ENCODE measurements around the gene HAUS6.
"Not testable (repeated sequence)": the region's sequence is repeated elsewhere in the genome, so short reads cannot be mapped to it uniquely, and the experiment has no call there.

Gene HAUS6

GRCh38 chr9:19102631-19103345 lies at the start of gene HAUS6:
TSS of gene HAUS6 (minus strand) at chr9:19102904. CDS start at chr9:19102651, 253 bp downstream.
- peak; percentile 99 for DNase-seq (ENCODE audit: low read depth)
- Histone ChIP-seq H3K4me1 (ENCODE audit: control insufficient read depth, insufficient read depth, low read length) (peaks cover 10% of the 10 kb centered on the region), H3K9ac (ENCODE audit: low read length) (peak within 1 kb of the TSS; percentile 88), H3K36me3 (ENCODE audit: control insufficient read depth, insufficient read depth, low read length, severe bottlenecking) (no peaks in the 10 kb centered on the region), H3K27me3 (replicated peaks; ENCODE audit: control insufficient read depth, insufficient read depth, low read length) (no peaks in the 10 kb centered on the region), H3K9me3 (ENCODE audit: control insufficient read depth, low read length) (no peaks in the 10 kb centered on the region), H3K4me3 (ENCODE audit: low read length) (peak within 1 kb of the TSS; percentile 92)

- not testable (repeated sequence) for H3K27me3 ChIP-seq (replicated peaks; ENCODE audit: control insufficient read depth, insufficient read depth, low read length); H3K9me3 ChIP-seq (ENCODE audit: control insufficient read depth, low read length); H3K4me3 ChIP-seq (ENCODE audit: low read length); H3K36me3 ChIP-seq (ENCODE audit: control insufficient read depth, insufficient read depth, low read length, severe bottlenecking); DNase-seq (ENCODE audit: low read depth); H3K9ac ChIP-seq (ENCODE audit: low read length)
- H3K4me1 ChIP-seq (ENCODE audit: control insufficient read depth, insufficient read depth, low read length): peaks cover 59% of the 10 kb centered on the region
Observed at GRCh38 chr9:19152160-19152498, 49.4 kb upstream of the HAUS6 start.

GRCh38 chr9:19151425-19152159 lies 48.9 kb upstream of the HAUS6 start:
- Histone ChIP-seq H3K9ac (ENCODE audit: low read length) (no peak overlapping the region), H3K9me3 (ENCODE audit: control insufficient read depth, low read length) (no peaks in the 10 kb centered on the region), H3K27me3 (replicated peaks; ENCODE audit: control insufficient read depth, insufficient read depth, low read length) (no peaks in the 10 kb centered on the region), H3K36me3 (ENCODE audit: control insufficient read depth, insufficient read depth, low read length, severe bottlenecking) (no peaks in the 10 kb centered on the region), H3K4me3 (ENCODE audit: low read length) (no peak overlapping the region), H3K4me1 (ENCODE audit: control insufficient read depth, insufficient read depth, low read length) (peaks cover 62% of the 10 kb centered on the region)
- no peak for DNase-seq (ENCODE audit: low read depth)

- DNase-seq (ENCODE audit: low read depth): no peak
- Histone ChIP-seq H3K4me1 (ENCODE audit: control insufficient read depth, insufficient read depth, low read length) (peaks cover 51% of the 10 kb centered on the region), H3K36me3 (ENCODE audit: control insufficient read depth, insufficient read depth, low read length, severe bottlenecking) (no peaks in the 10 kb centered on the region), H3K9me3 (ENCODE audit: control insufficient read depth, low read length) (no peaks in the 10 kb centered on the region), H3K9ac (ENCODE audit: low read length) (peak overlapping the region; percentile 13), H3K4me3 (ENCODE audit: low read length) (no peak overlapping the region), H3K27me3 (replicated peaks; ENCODE audit: control insufficient read depth, insufficient read depth, low read length) (no peaks in the 10 kb centered on the region)
Observed at GRCh38 chr9:19149230-19149629, 46.5 kb upstream of the HAUS6 start.

GRCh38 chr9:19148187-19148586 lies 45.5 kb upstream of the HAUS6 start:
- Histone ChIP-seq H3K4me3 (ENCODE audit: low read length) (no peak overlapping the region), H3K9ac (ENCODE audit: low read length) (peak overlapping the region; percentile 30), H3K27me3 (replicated peaks; ENCODE audit: control insufficient read depth, insufficient read depth, low read length) (no peaks in the 10 kb centered on the region), H3K36me3 (ENCODE audit: control insufficient read depth, insufficient read depth, low read length, severe bottlenecking) (no peaks in the 10 kb centered on the region), H3K4me1 (ENCODE audit: control insufficient read depth, insufficient read depth, low read length) (peaks cover 42% of the 10 kb centered on the region), H3K9me3 (ENCODE audit: control insufficient read depth, low read length) (no peaks in the 10 kb centered on the region)
- DNase-seq (ENCODE audit: low read depth): peak; percentile 34

- peak overlapping the region; percentile 66 for H3K9ac ChIP-seq (ENCODE audit: low read length)
- no peaks in the 10 kb centered on the region for H3K27me3 ChIP-seq (replicated peaks; ENCODE audit: control insufficient read depth, insufficient read depth, low read length)
- H3K4me1 ChIP-seq (ENCODE audit: control insufficient read depth, insufficient read depth, low read length): peaks cover 50% of the 10 kb centered on the region
- no peak for DNase-seq (ENCODE audit: low read depth)
- no peaks in the 10 kb centered on the region for H3K9me3 ChIP-seq (ENCODE audit: control insufficient read depth, low read length)
- H3K36me3 ChIP-seq (ENCODE audit: control insufficient read depth, insufficient read depth, low read length, severe bottlenecking): no peaks in the 10 kb centered on the region
- H3K4me3 ChIP-seq (ENCODE audit: low read length): no peak overlapping the region
Observed at GRCh38 chr9:19146441-19147024, 43.8 kb upstream of the HAUS6 start.

- no peaks in the 10 kb centered on the region for H3K27me3 ChIP-seq (replicated peaks; ENCODE audit: control insufficient read depth, insufficient read depth, low read length)
- no peak overlapping the region for H3K4me3 ChIP-seq (ENCODE audit: low read length)
- DNase-seq (ENCODE audit: low read depth): no peak
- no peaks in the 10 kb centered on the region for H3K9me3 ChIP-seq (ENCODE audit: control insufficient read depth, low read length)
- no peaks in the 10 kb centered on the region for H3K36me3 ChIP-seq (ENCODE audit: control insufficient read depth, insufficient read depth, low read length, severe bottlenecking)
- peaks cover 48% of the 10 kb centered on the region for H3K4me1 ChIP-seq (ENCODE audit: control insufficient read depth, insufficient read depth, low read length)
- H3K9ac ChIP-seq (ENCODE audit: low read length): peak overlapping the region; percentile 16
Observed at GRCh38 chr9:19145881-19146280, 43.2 kb upstream of the HAUS6 start.

- no peaks in the 10 kb centered on the region for H3K36me3 ChIP-seq (ENCODE audit: control insufficient read depth, insufficient read depth, low read length, severe bottlenecking)
- H3K4me3 ChIP-seq (ENCODE audit: low read length): no peak overlapping the region
- DNase-seq (ENCODE audit: low read depth): no peak
- peaks cover 21% of the 10 kb centered on the region for H3K4me1 ChIP-seq (ENCODE audit: control insufficient read depth, insufficient read depth, low read length)
- H3K9ac ChIP-seq (ENCODE audit: low read length): no peak overlapping the region
- H3K9me3 ChIP-seq (ENCODE audit: control insufficient read depth, low read length): no peaks in the 10 kb centered on the region
- no peaks in the 10 kb centered on the region for H3K27me3 ChIP-seq (replicated peaks; ENCODE audit: control insufficient read depth, insufficient read depth, low read length)
Observed at GRCh38 chr9:19140259-19140658, 37.6 kb upstream of the HAUS6 start.

GRCh38 chr9:19138084-19138483 lies 35.4 kb upstream of the HAUS6 start:
- Histone ChIP-seq H3K9ac (ENCODE audit: low read length) (no peak overlapping the region), H3K4me3 (ENCODE audit: low read length) (no peak overlapping the region), H3K36me3 (ENCODE audit: control insufficient read depth, insufficient read depth, low read length, severe bottlenecking) (no peaks in the 10 kb centered on the region), H3K9me3 (ENCODE audit: control insufficient read depth, low read length) (no peaks in the 10 kb centered on the region), H3K27me3 (replicated peaks; ENCODE audit: control insufficient read depth, insufficient read depth, low read length) (no peaks in the 10 kb centered on the region), H3K4me1 (ENCODE audit: control insufficient read depth, insufficient read depth, low read length) (peaks cover 21% of the 10 kb centered on the region)
- no peak for DNase-seq (ENCODE audit: low read depth)

GRCh38 chr9:19137282-19137681 lies 34.6 kb upstream of the HAUS6 start:
- DNase-seq (ENCODE audit: low read depth): peak; percentile 43
- H3K4me3 ChIP-seq (ENCODE audit: low read length): peak overlapping the region; percentile 15
- no peaks in the 10 kb centered on the region for H3K27me3 ChIP-seq (replicated peaks; ENCODE audit: control insufficient read depth, insufficient read depth, low read length)
- no peaks in the 10 kb centered on the region for H3K9me3 ChIP-seq (ENCODE audit: control insufficient read depth, low read length)
- H3K4me1 ChIP-seq (ENCODE audit: control insufficient read depth, insufficient read depth, low read length): peaks cover 14% of the 10 kb centered on the region
- H3K9ac ChIP-seq (ENCODE audit: low read length): peak overlapping the region; percentile 56
- no peaks in the 10 kb centered on the region for H3K36me3 ChIP-seq (ENCODE audit: control insufficient read depth, insufficient read depth, low read length, severe bottlenecking)

GRCh38 chr9:19136129-19136528 lies 33.4 kb upstream of the HAUS6 start:
- no peak overlapping the region for H3K4me3 ChIP-seq (ENCODE audit: low read length)
- H3K9ac ChIP-seq (ENCODE audit: low read length): no peak overlapping the region
- H3K4me1 ChIP-seq (ENCODE audit: control insufficient read depth, insufficient read depth, low read length): peaks cover 8% of the 10 kb centered on the region
- no peaks in the 10 kb centered on the region for H3K9me3 ChIP-seq (ENCODE audit: control insufficient read depth, low read length)
- DNase-seq (ENCODE audit: low read depth): no peak
- no peaks in the 10 kb centered on the region for H3K27me3 ChIP-seq (replicated peaks; ENCODE audit: control insufficient read depth, insufficient read depth, low read length)
- H3K36me3 ChIP-seq (ENCODE audit: control insufficient read depth, insufficient read depth, low read length, severe bottlenecking): no peaks in the 10 kb centered on the region
